CD4-positive, alpha-beta T cell treated with Interleukin-4 for 1 hour (primary cell): ENCODE results near the gene HSFX1.
A peak's percentile ranks its signal among the peaks of the same experiment; 100 is the strongest.

Experiments
- DNase-seq, 2 donors: peaks; one replicate each; pipeline ENCODE4 v3.0.0-alpha.2; 2020 to 2022

HSFX1 gene

DNA sequence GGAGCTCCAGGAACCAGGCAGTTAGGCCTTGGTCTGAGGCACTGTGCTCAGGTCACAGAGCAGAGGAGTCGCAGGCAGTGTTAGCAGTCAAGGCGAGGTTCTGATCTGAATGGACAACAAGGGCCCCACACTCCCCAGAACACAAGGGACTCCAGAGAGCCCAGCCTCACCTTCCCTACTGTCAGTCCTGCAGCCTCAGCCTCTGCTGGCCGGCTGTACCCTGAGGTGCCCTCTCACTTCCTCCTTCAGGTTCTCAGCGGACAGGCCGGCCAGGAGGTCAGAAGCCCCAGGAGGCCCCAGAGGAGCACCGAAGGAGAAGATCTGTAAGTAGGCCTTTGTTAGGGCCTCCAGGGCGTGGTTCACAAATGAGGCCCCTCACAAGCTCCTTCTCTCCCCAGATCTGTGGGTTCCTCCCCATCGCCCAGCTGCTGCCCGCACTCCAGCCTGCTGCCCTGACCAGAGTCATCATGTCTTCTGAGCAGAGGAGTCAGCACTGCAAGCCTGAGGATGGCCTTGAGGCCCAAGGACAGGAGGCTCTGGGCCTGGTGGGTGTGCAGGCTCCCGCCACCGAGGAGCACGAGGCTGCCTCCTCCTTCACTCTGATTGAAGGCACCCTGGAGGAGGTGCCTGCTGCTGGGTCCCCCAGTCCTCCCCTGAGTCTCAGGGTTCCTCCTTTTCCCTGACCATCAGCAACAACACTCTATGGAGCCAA lies 34.0 kb downstream of the HSFX1 start:
- no peak for DNase-seq

DNA sequence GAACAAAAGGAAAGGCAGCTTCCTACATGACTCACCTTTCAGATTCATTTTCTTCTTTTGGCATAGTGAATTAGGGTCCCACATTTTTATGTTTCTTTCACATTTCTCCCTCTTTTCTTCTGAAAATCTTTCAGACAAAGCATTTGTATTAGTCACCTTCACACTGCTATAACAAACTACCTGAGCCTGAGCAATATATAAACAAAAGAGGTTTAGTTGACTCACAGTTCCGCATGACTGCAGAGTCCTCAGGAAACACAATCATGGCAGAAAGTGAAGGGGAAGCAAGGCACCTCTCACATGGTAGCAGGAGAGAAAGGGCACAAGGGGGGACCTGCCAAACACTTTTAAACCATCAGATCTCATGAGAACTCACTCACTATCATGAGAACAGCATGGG lies 44.8 kb downstream of the HSFX1 start:
- no peak for DNase-seq

GRCh38 chrX:149819371-149819770 lies 45.5 kb downstream of the HSFX1 start:
- no peak for DNase-seq

DNA sequence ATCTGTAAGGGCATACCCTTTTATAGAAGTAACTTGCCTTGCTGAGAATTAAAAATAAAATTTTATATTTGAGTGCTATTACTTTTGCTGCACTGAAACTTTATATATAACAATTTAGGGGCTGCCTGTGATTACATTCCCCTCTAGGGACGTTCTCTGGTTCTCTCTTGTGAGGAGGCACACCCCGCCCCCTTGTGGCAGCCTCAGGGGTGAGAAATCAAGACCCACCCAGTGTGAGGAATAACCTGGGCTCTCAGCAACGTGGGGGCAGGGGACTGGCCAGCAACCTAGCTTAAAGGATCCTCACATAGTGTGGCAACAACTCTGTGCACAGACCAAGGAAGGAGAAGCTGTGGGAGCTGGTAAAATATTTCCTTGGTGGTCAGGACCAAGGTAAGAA lies 51.6 kb downstream of the HSFX1 start:
- peak; percentile 26 to 46 for DNase-seq
